NOMO-1 treated with dmso at 0.1 percent for 144 hours (cell line): Measurements from ENCODE around the gene TBC1D22B.
"Not testable (repeated sequence)": the region's sequence is repeated elsewhere in the genome, so short reads cannot be mapped to it uniquely, and the experiment has no call there.

ENCODE experiments used
- DNase-seq: peaks from one replicate; lab custom pipeline; 2025; ENCODE audit not compliant: unreplicated experiment; lab: John Stamatoyannopoulos, UW

The TBC1D22B gene

DNA sequence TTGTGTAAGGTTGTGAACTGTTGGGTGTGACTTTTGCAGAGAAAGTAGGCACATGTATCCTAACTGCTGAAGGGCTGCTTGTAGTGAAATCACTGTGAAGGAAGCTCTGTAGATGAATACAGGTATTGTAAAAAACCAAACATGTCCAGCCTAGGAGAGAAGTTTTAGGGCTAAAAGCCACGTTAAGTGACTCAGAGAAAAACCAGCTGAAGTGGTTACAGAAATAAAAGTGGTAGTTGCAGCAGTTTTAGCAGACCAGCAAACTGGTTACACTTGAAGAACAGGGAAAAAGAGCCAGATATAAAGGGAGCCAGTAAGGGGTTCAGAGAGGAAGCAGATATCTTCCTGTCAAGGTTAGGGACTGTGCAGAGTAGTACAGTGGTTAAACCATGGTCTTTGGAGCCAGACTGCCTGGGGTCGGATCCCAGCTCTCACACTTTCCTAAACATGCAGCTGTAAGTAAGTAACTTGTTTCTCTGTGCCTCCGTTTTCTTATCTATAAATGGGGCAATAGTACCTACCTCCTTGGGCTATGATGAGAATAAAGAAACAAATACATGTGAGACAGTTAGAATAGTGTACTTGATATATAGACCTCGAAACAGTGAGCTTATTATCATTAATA is 62.4 kb downstream of the TBC1D22B start:
- no peak for DNase-seq

DNA sequence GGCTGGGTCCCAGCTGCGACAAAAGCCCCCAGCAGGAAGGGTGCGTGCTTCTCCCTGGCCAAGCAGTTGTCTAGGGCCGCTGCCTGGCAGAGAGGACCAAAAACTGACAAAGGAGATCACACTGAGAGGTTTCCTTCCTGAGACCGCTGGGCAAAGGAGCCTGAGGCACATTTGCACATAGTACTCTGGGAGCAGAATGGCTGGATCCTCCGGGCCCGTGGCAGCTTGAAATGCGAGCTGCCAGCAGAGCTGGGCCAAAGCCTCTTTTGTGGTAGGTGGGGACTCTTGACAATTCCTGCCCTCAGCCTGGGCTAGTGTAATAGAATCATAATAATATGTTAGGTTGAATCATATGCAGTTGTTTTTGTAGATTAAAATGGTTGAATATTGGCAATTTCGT is 63.1 kb downstream of the TBC1D22B start:
- no peak for DNase-seq

DNA sequence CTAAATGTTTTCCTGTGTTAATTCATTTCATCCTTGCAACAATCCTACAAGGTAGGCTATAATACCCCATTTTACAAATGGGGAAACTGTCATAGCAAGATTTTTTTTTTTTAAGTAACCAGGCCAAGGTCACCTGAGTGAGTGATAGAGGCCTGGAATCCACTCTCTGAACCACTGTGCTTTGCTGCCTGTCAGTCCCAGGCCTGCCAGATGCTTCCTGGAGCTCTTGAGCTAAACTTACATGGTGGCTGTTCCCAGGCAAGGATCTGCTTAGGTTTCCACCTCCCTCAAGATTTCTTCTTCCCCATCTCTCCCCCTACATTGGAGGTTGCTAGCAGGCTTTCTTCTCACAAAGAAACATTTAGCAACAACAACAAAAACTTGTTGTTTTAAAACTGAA is 63.5 kb downstream of the TBC1D22B start:
- no peak for DNase-seq

DNA sequence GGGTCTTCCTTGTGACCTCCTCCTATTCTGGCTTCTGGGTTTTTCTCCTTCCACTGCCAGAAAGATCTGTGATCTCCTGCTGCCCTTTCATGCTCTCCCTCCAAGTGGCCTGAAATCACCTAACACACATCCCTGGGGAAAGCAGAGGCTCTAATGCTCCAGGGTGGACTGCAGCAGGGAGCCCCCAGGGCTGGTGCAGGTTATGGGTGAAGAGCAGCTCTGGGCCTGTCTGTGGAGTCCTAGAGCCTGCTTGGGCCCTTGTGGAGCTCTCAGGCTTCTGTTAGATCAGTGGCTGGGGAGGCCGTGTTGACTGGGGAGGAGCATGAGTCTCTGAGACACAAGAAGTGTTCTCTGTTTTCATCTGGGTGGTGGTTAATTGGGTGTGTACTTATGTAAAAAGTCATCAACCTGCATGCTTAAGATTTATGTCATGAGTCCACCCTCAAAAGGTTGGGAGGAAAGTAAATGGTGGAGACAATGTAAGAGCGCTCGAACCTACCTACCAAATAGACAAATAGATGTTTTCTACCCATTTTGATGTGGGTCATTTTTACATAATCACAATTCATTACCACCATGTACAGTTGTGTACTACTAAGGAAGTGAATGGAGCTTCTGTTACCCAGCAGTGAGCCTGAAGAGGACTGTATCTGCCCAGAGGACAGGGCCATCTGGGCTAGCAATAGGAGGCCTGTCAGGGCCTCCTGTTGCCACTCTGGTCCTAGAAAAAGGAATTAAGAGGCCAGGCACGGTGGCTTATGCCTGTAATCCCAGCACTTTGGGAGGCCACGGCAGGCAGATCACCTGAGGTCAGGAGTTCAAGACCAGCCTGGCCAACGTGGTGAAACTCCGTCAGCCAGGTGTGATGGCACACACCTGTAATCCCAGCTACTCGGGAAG is 64.2 kb downstream of the TBC1D22B start:
- no peak for DNase-seq

DNA sequence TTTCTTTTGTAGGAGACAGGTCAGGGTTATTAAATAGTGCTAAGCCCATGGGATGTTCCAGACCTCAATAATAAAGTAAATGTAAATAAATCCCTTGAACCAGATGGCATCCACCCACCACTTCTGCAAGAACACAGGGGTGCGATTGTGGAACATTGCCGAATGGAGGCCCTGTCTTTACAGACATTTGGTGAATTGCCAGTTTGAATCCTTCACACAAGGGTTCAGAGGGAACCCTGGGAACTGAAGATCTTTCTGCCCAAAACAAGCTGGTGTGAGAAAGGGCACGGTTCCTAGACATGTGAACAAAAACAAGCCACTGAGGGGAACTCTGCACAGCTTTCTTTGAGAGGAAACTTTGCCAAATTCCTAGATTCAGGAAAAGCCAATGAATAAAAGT is 66.0 kb downstream of the TBC1D22B start:
- DNase-seq = no peak

DNA sequence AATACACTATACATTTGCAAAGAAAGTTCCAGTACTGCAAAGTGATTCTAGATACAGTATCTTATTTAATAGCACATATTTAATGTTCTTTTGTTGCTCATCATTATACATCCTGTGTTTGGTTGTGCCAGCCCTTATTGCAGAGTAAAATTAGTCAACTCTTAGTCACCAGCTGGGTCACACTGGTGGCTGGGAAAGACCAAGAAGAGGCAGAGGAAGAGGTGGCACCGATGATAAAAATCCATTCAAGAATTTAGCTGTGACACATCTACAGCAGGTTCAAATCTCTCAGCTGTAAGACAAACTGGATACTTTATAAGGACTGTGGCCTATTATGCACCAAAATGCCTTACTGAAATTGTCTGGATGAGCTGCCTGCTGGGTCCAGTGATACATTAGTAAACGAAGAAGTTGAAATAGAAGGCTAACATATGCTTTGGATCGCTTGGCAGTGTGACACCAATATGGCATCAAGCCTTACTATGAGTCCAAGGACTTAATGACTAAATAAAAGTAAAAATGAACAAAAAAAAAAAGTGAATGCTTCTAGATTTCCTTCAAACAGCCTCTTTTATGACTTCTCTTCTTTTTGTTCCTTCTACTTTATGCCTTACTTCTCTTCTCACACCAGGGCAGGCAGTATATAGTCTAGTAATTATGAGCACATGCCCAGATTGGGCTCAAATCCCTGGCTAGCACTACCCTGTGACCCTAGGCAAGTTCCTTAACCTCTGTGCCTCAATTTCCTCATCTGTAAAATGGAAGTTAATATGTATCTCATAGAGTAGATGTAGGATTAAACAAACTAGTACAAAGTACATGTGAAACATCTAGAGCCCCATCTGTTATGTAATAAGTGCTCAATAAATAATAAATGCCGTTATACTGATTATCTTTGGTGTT is 66.8 kb downstream of the TBC1D22B start:
- no peak for DNase-seq

DNA sequence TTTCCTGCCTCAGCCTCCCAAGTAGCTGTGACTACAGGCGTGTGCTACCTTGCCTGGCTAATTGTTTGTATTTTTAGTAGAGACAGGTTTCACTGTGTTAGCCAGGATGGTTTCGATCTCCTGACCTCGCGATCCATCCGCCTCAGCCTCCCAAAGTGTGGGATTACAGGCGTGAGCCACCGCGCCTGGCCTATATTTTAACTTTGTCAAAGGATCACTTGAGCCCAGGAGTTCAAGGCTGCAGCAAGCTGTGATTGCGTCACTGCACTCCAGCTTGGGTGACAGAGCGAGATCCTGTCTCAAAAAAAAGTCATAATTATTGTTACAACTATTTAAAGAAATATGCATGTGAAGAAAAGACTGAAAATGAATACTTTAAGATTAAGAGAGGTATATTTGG is 72.8 kb downstream of the TBC1D22B start:
- not testable (repeated sequence) for DNase-seq

DNA sequence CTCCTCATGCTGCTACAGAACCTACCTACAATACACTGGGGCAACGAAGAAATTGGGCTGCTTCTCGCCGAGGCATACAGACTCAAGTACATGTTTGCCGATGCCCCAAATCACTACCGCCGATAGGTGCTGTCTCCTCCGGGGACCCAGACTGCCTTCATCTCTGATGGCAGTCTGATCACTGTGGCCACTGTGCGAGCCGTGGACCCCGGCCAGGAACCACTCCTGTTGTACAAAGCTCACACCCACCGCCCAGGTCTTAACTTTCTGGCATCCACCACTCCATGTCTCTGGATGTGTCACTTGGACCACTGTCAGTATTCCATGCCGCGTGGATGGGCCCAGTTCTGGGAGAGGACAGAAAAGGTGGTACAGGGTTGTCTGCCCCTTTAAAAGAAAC is 73.5 kb downstream of the TBC1D22B start:
- no peak for DNase-seq

DNA sequence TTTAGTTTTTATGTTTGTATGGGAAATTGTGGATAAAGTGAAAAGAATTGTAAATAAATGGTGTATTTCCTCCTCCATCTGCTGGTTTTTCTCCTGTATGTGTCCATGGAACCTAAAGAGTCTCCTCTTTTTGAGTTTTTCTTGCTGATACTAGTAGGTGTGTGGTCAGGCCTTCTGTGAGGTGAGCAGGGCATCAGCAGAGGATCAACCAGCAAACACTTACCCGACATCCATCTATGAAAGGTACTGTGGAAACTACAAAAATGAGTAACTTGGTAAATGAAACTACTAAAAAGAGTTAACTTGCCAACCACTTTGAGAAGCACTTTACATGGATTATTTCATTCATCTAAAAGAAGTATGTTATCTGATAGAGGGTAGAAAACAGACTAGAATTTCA is 75.3 kb downstream of the TBC1D22B start:
- DNase-seq = no peak

DNA sequence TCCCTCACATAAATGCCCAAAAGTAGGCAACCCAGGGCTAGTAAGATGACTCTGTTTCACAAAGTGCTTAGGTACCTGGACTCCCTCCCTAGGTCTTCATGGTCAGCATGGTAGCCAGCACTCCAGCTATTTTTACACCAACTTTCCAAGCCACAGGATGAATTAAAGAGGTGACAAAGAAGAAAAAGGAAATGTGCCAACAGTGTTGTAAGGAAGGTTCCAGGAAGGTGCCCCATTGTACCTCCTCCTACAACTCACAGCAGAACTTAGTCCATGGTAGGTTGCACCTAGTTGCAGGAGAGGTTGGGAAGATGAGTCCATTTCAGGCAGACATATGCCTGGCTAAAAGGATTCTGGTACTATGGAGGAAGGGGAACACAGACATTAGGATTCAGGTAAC is 76.5 kb downstream of the TBC1D22B start:
- DNase-seq = no peak

DNA sequence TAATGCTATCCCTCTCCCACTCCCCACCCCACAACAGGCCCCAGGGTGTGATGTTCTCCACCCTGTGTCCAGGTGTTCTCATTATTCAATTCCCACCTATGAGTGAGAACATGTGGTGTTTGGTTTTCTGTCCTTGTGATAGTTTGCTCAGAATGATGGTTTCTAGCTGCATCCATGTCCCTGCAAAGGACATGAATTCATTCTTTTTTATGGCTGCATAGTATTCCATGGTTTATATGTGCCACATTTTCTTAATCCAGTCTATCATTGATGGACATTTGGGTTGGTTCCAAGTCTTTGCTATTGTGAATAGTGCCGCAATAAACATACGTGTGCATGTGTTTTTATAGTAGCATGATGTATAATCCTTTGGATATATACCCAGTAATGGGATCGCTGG is 80.7 kb downstream of the TBC1D22B start:
- not testable (repeated sequence) for DNase-seq

DNA sequence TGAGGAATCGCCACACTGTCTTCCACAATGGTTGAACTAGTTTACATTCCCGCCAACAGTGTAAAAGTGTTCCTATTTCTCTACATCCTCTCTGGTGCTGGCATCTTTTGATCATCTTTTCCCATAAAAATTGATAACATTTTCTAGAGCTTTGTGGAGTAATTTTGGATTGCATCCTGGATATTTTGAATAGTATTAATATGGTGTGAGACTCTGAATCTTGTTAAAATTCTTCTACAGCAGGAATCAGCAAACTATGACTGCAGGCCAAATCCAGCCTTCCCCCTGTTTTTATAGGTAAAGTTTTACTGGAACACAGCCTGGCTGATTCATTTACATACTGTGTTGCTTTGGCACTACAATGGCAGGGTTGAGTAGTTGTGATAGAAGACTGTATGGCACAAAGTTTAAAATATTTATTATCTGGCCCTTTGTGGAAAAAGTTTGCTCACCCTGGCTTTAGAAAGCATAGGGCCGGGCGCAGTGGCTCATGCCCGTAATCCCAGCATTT is 81.2 kb downstream of the TBC1D22B start:
- DNase-seq = no peak

DNA sequence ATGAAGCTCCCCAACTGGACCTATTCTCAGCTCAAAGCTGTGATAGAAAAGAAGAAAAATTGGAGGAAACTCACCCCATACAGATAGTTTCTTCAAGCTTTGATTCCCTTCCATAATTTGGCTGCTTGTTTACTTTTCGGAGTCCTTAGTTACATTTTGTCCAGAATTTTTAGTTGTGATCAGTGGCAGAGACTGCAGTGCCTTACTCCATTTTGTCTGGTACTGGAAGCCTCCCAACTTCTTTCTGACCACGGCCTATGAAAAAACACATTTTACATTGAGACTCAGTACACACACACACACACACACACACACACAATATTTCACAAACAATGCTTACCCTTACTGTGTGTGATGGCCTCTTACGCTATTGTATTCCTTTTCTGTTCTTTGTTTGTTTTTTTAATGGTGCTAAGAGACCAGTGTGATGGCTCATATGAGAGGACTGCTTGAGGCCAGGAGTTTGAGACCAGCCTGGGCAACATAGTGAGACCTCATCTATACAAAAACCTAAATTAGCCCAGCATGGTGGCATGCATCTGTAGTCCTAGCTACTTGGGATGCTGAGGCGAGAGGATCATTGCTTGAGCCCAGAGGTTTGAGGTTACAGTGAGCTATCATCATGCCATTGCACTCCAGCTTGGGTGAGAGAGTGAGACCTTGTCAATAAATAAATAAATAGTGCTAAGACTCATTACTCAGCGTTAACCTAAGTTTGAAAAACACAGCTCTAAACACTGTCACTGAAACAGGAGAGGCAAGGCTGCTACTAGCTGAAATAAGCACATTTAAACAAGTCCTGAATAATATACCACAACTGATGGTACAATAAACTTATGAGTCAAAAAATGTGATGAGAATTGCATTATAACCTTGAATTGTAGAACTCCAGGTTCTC is 82.4 kb downstream of the TBC1D22B start:
- DNase-seq = no peak

DNA sequence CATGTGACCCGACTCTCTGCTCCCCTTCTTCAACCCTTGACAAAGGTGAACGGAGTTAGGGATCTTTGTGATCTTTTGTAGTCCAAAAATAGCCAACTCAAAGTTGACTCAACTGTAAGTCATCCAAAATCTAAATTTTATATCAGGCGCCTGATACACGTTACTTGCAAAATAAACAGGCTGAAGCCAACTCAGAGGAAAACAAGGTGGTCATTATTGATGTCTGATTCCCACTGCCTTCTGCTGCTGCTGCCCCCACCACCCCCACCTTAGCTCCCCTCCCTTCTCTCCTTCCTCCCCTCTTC is 83.0 kb downstream of the TBC1D22B start:
- no peak for DNase-seq

DNA sequence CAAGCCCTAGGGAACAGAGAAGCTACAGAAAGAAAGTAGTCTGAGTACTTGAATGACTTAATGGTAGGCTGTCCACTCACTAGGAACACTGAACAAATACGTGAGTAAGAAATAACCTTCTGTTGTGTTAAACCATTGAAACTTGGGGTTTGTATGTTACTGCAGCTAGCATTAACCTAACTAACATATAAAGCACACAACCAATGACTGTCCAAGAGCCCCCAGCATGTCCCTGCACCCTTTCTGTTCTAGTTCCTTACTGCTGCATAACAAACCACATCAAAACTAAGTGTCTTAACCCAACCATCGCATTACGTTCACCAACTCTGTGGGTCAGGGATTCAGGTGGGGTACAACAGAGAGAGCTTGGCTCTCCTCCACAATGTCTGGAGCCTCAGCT is 85.7 kb downstream of the TBC1D22B start:
- DNase-seq = no peak

DNA sequence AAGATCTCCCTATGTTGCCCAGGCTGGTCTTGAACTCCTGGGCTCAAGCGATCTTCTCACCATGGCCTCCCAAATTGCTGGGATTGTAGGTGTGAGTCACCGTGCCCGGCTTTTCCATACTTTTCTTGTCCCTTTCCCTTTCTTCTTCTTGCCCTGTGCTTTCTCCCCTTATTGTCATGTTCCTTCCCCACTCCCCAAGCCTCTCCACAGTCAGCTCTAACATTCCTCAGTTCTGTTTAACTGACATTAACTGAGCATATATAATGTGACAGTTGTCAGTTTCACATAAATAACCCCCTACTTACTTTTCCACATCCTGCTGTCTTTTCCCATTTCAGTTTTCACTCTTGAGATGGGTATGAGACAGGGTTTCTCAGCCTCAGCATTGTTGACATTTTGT is 86.7 kb downstream of the TBC1D22B start:
- no peak for DNase-seq

DNA sequence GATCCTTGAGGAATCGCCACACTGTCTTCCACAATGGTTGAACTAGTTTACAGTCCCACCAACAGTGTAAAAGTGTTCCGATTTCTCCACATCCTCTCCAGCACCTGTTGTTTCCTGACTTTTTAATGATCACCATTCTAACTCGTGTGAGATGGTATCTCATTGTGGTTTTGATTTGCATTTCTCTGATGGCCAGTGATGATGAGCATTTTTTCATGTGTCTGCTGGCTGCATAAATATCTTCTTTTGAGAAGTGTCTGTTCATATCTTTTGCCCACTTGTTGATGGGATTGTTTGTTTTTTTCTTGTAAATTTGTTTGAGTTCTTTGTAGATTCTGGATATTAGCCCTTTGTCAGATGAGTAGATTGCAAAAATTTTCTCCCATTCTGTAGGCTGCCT is 88.2 kb downstream of the TBC1D22B start:
- DNase-seq = not testable (repeated sequence)

DNA sequence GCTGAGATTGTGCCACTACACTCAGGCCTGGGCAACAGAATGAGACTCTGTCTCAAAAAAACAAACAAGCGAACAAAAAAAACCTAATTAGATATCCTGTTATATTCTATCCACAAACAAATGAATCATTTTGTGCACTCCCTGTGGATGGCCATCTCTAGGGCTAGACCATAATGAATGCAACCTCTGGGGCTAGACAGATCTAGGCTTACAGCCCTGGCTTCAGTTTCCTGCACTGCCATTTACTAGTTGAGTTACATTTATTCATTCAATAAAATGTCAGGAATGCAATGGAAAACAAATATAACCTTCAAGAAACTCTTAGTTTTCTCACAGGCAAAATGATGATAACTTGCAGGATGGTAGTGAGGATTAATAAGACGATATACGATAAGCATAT is 89.6 kb downstream of the TBC1D22B start:
- no peak for DNase-seq

DNA sequence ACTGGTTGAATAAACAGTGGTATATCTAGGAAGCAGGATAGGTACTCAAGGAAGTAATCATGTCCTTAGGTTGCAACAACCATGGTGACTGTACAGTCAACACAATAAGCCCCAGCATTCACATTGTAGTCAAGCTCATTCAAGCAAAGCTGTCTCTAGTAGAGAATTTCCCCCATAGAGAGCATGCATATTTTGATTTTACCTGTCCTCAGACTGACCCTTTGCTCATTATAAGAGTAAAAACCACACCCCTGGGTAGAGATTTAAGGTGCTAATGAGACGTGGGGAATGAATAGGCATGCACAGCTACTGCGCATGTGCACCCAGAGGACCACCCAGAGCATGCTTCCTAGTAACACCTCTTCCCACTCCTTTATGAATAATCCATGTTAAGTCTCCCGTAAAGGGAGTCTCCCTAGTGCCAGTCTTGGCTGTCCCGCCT is 90.1 kb downstream of the TBC1D22B start:
- DNase-seq = no peak

DNA sequence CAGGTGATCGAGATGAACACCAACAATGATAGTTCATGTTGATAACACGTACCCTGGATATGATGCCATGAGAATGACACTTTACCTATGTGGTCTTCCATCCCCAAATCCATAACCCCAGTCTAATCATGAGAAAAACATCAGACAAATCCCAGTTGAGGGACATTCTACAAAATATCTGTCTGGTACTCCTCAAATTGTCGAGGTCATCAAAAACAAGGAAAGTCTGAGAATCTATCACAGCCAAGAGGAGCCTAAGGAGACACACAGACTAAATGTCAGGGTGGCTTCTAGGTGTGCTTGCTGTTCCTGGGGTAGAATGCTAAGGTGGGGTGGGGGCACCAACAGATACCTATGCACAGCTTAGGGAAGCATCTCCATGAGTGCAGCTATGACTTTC is 93.5 kb downstream of the TBC1D22B start:
- no peak for DNase-seq

DNA sequence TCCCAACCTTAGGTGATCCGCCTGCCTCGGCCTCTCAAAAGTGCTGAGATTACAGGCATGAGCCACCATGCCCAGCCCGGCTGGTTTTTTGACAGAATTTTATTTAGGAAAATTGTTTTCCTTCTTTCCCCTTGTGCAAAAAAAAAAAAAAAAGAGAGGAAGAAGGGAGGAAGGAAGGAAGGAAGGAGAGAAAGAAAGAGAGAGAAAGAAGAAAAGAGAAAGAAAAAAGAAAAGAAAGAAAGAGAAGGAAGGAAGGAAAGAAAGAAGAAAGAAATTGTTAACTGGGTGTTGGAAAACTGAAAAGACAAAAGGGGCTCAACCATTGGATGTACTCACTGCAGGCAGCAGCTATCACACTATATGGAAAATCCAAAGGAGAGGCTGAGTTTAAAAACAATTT is 94.8 kb downstream of the TBC1D22B start:
- DNase-seq = no peak
